ENCODE data around the gene D2HGDH.

Gene D2HGDH

DNA sequence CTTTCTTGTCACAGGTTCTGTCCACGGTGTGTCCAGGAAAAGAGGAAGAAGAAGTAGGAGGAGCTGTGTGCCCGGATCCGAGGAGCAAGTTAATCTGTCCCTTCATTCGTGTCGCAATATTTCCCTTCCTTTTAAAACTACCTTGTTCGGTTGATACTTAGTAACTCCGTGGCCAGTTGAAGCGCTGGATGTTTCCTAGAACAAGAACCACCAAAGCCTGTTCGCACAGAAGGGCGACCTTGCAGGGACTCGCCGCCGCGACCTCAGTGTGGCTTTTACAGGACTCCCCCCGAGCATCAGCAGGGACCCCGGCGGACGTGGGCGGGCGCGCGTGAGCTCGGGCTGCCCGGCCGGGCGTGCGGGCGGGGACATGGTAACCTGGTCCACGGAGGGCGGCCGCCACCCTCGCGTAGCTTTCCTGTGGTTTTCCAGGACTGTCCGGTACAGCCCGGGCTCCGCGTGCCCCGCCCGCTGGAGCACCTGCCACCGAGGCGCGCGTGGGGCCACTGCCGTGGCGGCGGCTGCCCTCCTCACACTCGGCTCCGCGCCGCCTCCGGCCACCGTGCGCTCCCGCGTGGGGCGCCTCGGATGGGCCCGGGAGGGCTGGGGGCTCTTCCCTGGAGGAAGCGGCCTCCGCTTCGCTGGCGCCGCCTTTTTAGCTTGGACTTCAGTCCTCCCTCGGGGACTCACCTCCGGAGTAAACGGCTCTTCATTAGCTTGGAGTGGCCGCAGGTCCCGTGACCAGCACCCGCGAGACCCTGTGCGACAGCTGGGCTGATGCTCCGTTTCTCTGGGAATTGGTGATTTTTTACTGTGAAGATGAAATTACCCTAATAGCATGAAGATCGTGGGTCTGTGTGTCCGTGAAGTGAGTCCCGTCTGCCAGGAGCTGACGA is 9.2 kb upstream of the D2HGDH start:
- Histone ChIP-seq H3K9me3 (ENCODE audit: insufficient read depth, low read length, severe bottlenecking) (peaks cover 23% of the 10 kb centered on the region), H3K27ac (ENCODE audit: low read length) (no peak overlapping the region), H3K9ac (ENCODE audit: low read depth, low read length) (no peak overlapping the region), H3K4me1 (ENCODE audit: insufficient read depth, low read length) (no peaks in the 10 kb centered on the region), H3K4me3 (ENCODE audit: low read depth in 1 of 2, low read length in 2 of 2) (no peak overlapping the region), H2AFZ (ENCODE audit: low read depth, low read length) (no peak overlapping the region), H3K27me3 (ENCODE audit: insufficient read depth, low read length, poor library complexity) (no peaks in the 10 kb centered on the region), H4K20me1 (ENCODE audit: insufficient read depth, low read length) (no peaks in the 10 kb centered on the region), H3K4me2 (ENCODE audit: insufficient read depth, low read length) (no peak overlapping the region), H3K36me3 (ENCODE audit: insufficient read depth, low read length) (peaks cover 56% of the 10 kb centered on the region), H3K79me2 (ENCODE audit: insufficient read depth, low read length) (no peaks in the 10 kb centered on the region)
- TF ChIP-seq EZH2 (IDR thresholded peaks at IDR 0.05; ENCODE audit: borderline replicate concordance, low read depth, low read length, severe bottlenecking): no peak
- TF ChIP-seq, protein P1, sequence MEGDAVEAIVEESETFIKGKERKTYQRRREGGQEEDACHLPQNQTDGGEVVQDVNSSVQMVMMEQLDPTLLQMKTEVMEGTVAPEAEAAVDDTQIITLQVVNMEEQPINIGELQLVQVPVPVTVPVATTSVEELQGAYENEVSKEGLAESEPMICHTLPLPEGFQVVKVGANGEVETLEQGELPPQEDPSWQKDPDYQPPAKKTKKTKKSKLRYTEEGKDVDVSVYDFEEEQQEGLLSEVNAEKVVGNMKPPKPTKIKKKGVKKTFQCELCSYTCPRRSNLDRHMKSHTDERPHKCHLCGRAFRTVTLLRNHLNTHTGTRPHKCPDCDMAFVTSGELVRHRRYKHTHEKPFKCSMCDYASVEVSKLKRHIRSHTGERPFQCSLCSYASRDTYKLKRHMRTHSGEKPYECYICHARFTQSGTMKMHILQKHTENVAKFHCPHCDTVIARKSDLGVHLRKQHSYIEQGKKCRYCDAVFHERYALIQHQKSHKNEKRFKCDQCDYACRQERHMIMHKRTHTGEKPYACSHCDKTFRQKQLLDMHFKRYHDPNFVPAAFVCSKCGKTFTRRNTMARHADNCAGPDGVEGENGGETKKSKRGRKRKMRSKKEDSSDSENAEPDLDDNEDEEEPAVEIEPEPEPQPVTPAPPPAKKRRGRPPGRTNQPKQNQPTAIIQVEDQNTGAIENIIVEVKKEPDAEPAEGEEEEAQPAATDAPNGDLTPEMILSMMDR (IDR thresholded peaks at IDR 0.05; ENCODE audit: borderline replicate concordance, extremely low read depth, low read length, poor library complexity, severe bottlenecking): no peak
- no peak for ATAC-seq (ENCODE audit: insufficient read depth, low read depth)
- DNase-seq: no peak

DNA sequence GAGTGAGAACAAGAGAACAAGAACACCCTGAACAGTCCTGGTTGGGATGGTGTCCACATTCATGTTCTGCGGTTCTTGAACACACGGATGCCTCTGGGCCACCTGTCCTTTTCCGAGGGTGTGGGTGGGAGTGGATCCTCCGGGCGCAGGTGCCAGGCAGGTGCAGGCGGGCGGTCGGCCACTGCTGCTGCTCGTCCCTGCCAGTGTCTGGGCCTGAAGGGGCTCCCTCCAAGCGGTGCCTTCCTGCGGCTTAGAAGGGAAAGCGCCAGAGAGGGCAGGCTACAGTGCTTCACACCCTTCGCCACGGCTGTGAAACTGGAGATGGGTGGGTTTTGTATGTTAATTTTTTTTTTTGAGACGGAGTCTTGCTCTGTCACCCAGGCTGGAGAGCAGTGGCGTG is 8.0 kb upstream of the D2HGDH start:
- H3K9ac ChIP-seq (ENCODE audit: low read depth, low read length): no peak overlapping the region
- no peaks in the 10 kb centered on the region for H4K20me1 ChIP-seq (ENCODE audit: insufficient read depth, low read length)
- H3K4me1 ChIP-seq (ENCODE audit: insufficient read depth, low read length): no peaks in the 10 kb centered on the region
- H3K27ac ChIP-seq (ENCODE audit: low read length): no peak overlapping the region
- H3K9me3 ChIP-seq (ENCODE audit: insufficient read depth, low read length, severe bottlenecking): peaks cover 19% of the 10 kb centered on the region
- H3K4me3 ChIP-seq (ENCODE audit: low read depth in 1 of 2, low read length in 2 of 2): no peak overlapping the region
- no peak overlapping the region for H3K4me2 ChIP-seq (ENCODE audit: insufficient read depth, low read length)
- DNase-seq (no peak), ATAC-seq (ENCODE audit: insufficient read depth, low read depth) (no peak)
- peaks cover 44% of the 10 kb centered on the region for H3K36me3 ChIP-seq (ENCODE audit: insufficient read depth, low read length)
- no peak overlapping the region for H2AFZ ChIP-seq (ENCODE audit: low read depth, low read length)
- no peak for TF ChIP-seq EZH2 (IDR thresholded peaks at IDR 0.05; ENCODE audit: borderline replicate concordance, low read depth, low read length, severe bottlenecking)
- TF ChIP-seq, protein P1 (IDR thresholded peaks at IDR 0.05; ENCODE audit: borderline replicate concordance, extremely low read depth, low read length, poor library complexity, severe bottlenecking): no peak
- H3K79me2 ChIP-seq (ENCODE audit: insufficient read depth, low read length): no peaks in the 10 kb centered on the region
- H3K27me3 ChIP-seq (ENCODE audit: insufficient read depth, low read length, poor library complexity): no peaks in the 10 kb centered on the region

DNA sequence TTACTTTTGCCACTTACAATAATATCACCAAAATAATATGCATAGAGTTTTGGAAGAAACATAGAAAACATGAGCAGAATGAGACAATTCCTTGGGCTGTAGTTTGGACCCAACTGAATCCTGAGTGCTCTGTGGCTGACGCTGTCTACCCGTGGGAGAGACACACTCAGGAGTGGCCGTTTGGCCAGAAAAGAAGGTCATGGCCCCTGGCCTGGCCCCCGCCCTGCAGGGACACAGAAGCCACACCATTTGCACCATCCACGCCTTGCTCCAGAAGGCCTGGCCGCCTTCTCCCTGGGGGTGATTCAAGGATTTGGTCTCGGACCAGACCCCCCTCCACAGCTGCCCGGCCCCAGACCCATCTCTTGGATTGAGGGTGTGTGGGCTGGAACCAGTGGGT is 6.4 kb upstream of the D2HGDH start:
- H3K9ac ChIP-seq (ENCODE audit: low read depth, low read length): no peak overlapping the region
- H3K4me1 ChIP-seq (ENCODE audit: insufficient read depth, low read length): no peaks in the 10 kb centered on the region
- H3K4me3 ChIP-seq (ENCODE audit: low read depth in 1 of 2, low read length in 2 of 2): no peak overlapping the region
- no peak overlapping the region for H3K4me2 ChIP-seq (ENCODE audit: insufficient read depth, low read length)
- H3K9me3 ChIP-seq (ENCODE audit: insufficient read depth, low read length, severe bottlenecking): peaks cover 5% of the 10 kb centered on the region
- no peak overlapping the region for H3K27ac ChIP-seq (ENCODE audit: low read length)
- no peaks in the 10 kb centered on the region for H4K20me1 ChIP-seq (ENCODE audit: insufficient read depth, low read length)
- ATAC-seq (ENCODE audit: insufficient read depth, low read depth) (no peak), DNase-seq (no peak)
- peaks cover 29% of the 10 kb centered on the region for H3K36me3 ChIP-seq (ENCODE audit: insufficient read depth, low read length)
- TF ChIP-seq, protein P1 (IDR thresholded peaks at IDR 0.05; ENCODE audit: borderline replicate concordance, extremely low read depth, low read length, poor library complexity, severe bottlenecking): no peak
- no peak for TF ChIP-seq EZH2 (IDR thresholded peaks at IDR 0.05; ENCODE audit: borderline replicate concordance, low read depth, low read length, severe bottlenecking)
- H3K79me2 ChIP-seq (ENCODE audit: insufficient read depth, low read length): no peaks in the 10 kb centered on the region
- no peaks in the 10 kb centered on the region for H3K27me3 ChIP-seq (ENCODE audit: insufficient read depth, low read length, poor library complexity)
- no peak overlapping the region for H2AFZ ChIP-seq (ENCODE audit: low read depth, low read length)
